Natural killer cell treated with Interleukin-12 subunit alpha and Interleukin-12 subunit beta and Interleukin-15 and Interleukin-18, amount 100 ng/mL, for 72 hours (primary cell): ENCODE measurements around the gene PIK3CD. TPM values are rescaled to one million over a fixed set of nuclear protein-coding genes. Genes with fewer than 3 reads are reported as not detected.

ENCODE experiments used
- ATAC-seq, 2 donors: fragments of 150-1000 bp; cut with Tn5 transposase in 1 of 2; sonication (Bioruptor Pico), chemical (Tn5 transposase) in 1 of 2; 2 replicates each; pipeline ENCODE4 v1.10.0; 2021
- DNase-seq: peaks from one replicate; pipeline ENCODE4 v3.0.0; 2022; ENCODE audit warnings: low spot score
- H3K27ac Mint-ChIP-seq, 2 donors: 1 replicate in 1 of 2; 2 replicates in 1 of 2; pipeline ENCODE4 v1.8.0; 2022; ENCODE audit warnings: mixed read lengths in 2 of 2, mild to moderate bottlenecking in 1 of 2, moderate library complexity in 1 of 2
- H3K27me3 Mint-ChIP-seq, 2 donors: 1 replicate in 1 of 2; 2 replicates in 1 of 2; pipeline ENCODE4 v1.8.0; 2022; ENCODE audit warnings: mixed read lengths in 2 of 2
- H3K36me3 Mint-ChIP-seq: one replicate; pipeline ENCODE4 v1.8.0; 2022; ENCODE audit warnings: mixed read lengths
- H3K4me1 Mint-ChIP-seq, 2 donors: 1 replicate in 1 of 2; 2 replicates in 1 of 2; pipeline ENCODE4 v1.8.0; 2022; ENCODE audit warnings: low read depth in 2 of 2, mixed read lengths in 2 of 2, mild to moderate bottlenecking in 1 of 2
- H3K4me3 Mint-ChIP-seq: one replicate; pipeline ENCODE4 v1.8.0; 2022; ENCODE audit warnings: mixed read lengths
- H3K9me3 Mint-ChIP-seq: 2 replicates; pipeline ENCODE4 v1.8.0; 2022; ENCODE audit warnings: mixed read lengths
- total RNA-seq, 2 donors: library from RNA; stranded (reverse); gene quantifications; one replicate each; pipeline ENCODE4 v1.2.3, GENCODE V29; 2022

PIK3CD gene
- total RNA-seq, 2 donors from 2014 or later = 273 to 444 TPM

GRCh38 chr1:9630331-9631111, 21.0 kb upstream of the PIK3CD start:
- ATAC-seq (no peak), DNase-seq (peak; percentile 57)
- Mint-ChIP-seq H3K4me3 (peak overlapping the region; percentile 98), H3K4me1 (peaks cover 50 to 61% of the 10 kb centered on the region in 2 donors), H3K9me3 (no peaks in the 10 kb centered on the region), H3K27me3 (no peaks in the 10 kb centered on the region), H3K36me3 (peaks cover 10% of the 10 kb centered on the region), H3K27ac (peak overlapping the region; percentile 89 to 96)

- H3K4me3 Mint-ChIP-seq = peak overlapping the region; percentile 49
- no peaks in the 10 kb centered on the region for H3K27me3 Mint-ChIP-seq
- no peak for ATAC-seq
- peak overlapping the region; percentile 63 to 75 for H3K27ac Mint-ChIP-seq
- peaks cover 10% of the 10 kb centered on the region for H3K36me3 Mint-ChIP-seq
- H3K9me3 Mint-ChIP-seq = no peaks in the 10 kb centered on the region
- no peak for DNase-seq
- peaks cover 43 to 59% of the 10 kb centered on the region in 2 donors for H3K4me1 Mint-ChIP-seq
These were observed 19.9 kb upstream of the PIK3CD start for GRCh38 chr1:9631613-9632012.

- DNase-seq = no peak
- no peaks in the 10 kb centered on the region for H3K27me3 Mint-ChIP-seq
- H3K27ac Mint-ChIP-seq = peak overlapping the region in 1 of 2 donors; percentile 75
- peaks cover 10% of the 10 kb centered on the region for H3K36me3 Mint-ChIP-seq
- no peaks in the 10 kb centered on the region for H3K9me3 Mint-ChIP-seq
- no peak for ATAC-seq
- H3K4me3 Mint-ChIP-seq = no peak overlapping the region
- peaks cover 31 to 52% of the 10 kb centered on the region in 2 donors for H3K4me1 Mint-ChIP-seq
These were observed 18.0 kb upstream of the PIK3CD start for GRCh38 chr1:9633493-9633892.

- H3K27me3 Mint-ChIP-seq = no peaks in the 10 kb centered on the region
- no peak for DNase-seq
- H3K9me3 Mint-ChIP-seq = no peaks in the 10 kb centered on the region
- peak overlapping the region in 1 of 2 donors; percentile 75 for H3K27ac Mint-ChIP-seq
- ATAC-seq = no peak
- H3K4me1 Mint-ChIP-seq = peaks cover 33 to 51% of the 10 kb centered on the region in 2 donors
- H3K4me3 Mint-ChIP-seq = no peak overlapping the region
- peaks cover 10% of the 10 kb centered on the region for H3K36me3 Mint-ChIP-seq
These were observed 16.9 kb upstream of the PIK3CD start for GRCh38 chr1:9634582-9634981.

- Mint-ChIP-seq H3K27me3 (no peaks in the 10 kb centered on the region), H3K4me1 (peaks cover 41 to 55% of the 10 kb centered on the region in 2 donors), H3K4me3 (peak overlapping the region; percentile 59), H3K36me3 (peaks cover 6% of the 10 kb centered on the region), H3K9me3 (no peaks in the 10 kb centered on the region), H3K27ac (peak overlapping the region; percentile 50 to 87)
- DNase-seq (no peak), ATAC-seq (no peak)
These were observed 12.3 kb upstream of the PIK3CD start for GRCh38 chr1:9639227-9639626.

- Mint-ChIP-seq H3K9me3 (no peaks in the 10 kb centered on the region), H3K27ac (peak overlapping the region; percentile 79 to 87)
These were observed 7.9 kb upstream of the PIK3CD start for GRCh38 chr1:9643351-9644256.

GRCh38 chr1:9646037-9646436, 5.5 kb upstream of the PIK3CD start:
- ATAC-seq = no peak
- Mint-ChIP-seq H3K9me3 (no peaks in the 10 kb centered on the region), H3K36me3 (no peaks in the 10 kb centered on the region), H3K27me3 (no peaks in the 10 kb centered on the region), H3K4me1 (peaks cover 36 to 38% of the 10 kb centered on the region in 2 donors), H3K4me3 (no peak overlapping the region), H3K27ac (peak overlapping the region; percentile 15 to 52)
- no peak for DNase-seq

More at GRCh38 chr1:9643351-9644256, 7.9 kb upstream of the PIK3CD start:
- Mint-ChIP-seq H3K27me3 (no peaks in the 10 kb centered on the region), H3K4me1 (peaks cover 44% of the 10 kb centered on the region in 2 donors), H3K4me3 (peak overlapping the region; percentile 82), H3K36me3 (no peaks in the 10 kb centered on the region)
- ATAC-seq (peak; percentile 76 to 83), DNase-seq (peak; percentile 76)

GRCh38 chr1:9648171-9648570, 3.4 kb upstream of the PIK3CD start:
- ATAC-seq = no peak
- no peak overlapping the region for H3K27ac Mint-ChIP-seq

GRCh38 chr1:9649769-9650168, 1.8 kb upstream of the PIK3CD start:
- H3K9me3 Mint-ChIP-seq = no peaks in the 10 kb centered on the region
- peak overlapping the region; percentile 82 to 95 for H3K27ac Mint-ChIP-seq
- peaks cover 6% of the 10 kb centered on the region for H3K36me3 Mint-ChIP-seq
- peaks cover 29 to 33% of the 10 kb centered on the region in 2 donors for H3K4me1 Mint-ChIP-seq
- ATAC-seq (no peak), DNase-seq (no peak)
- no peaks in the 10 kb centered on the region for H3K27me3 Mint-ChIP-seq
- H3K4me3 Mint-ChIP-seq = peak overlapping the region; percentile 92

More at GRCh38 chr1:9648171-9648570, 3.4 kb upstream of the PIK3CD start:
- DNase-seq = no peak
- Mint-ChIP-seq H3K4me3 (no peak overlapping the region), H3K9me3 (no peaks in the 10 kb centered on the region), H3K36me3 (peaks cover 1% of the 10 kb centered on the region), H3K27me3 (no peaks in the 10 kb centered on the region), H3K4me1 (peaks cover 29 to 34% of the 10 kb centered on the region in 2 donors)

GRCh38 chr1:9651220-9651564, 339 bp upstream of the PIK3CD start:
- DNase-seq (no peak), ATAC-seq (no peak)
- H3K9me3 Mint-ChIP-seq = no peaks in the 10 kb centered on the region
- H3K27me3 Mint-ChIP-seq = no peaks in the 10 kb centered on the region
- peaks cover 39 to 44% of the 10 kb centered on the region in 2 donors for H3K4me1 Mint-ChIP-seq
- peaks cover 6% of the 10 kb centered on the region for H3K36me3 Mint-ChIP-seq
- H3K27ac Mint-ChIP-seq = peak overlapping the region; percentile 82 to 95
- peak overlapping the region; percentile 92 for H3K4me3 Mint-ChIP-seq

GRCh38 chr1:9652379-9653209, 1.1 kb downstream of the PIK3CD start:
- H3K27me3 Mint-ChIP-seq = no peaks in the 10 kb centered on the region
- H3K36me3 Mint-ChIP-seq = peaks cover 6% of the 10 kb centered on the region
- peak overlapping the region; percentile 98 to 99 for H3K27ac Mint-ChIP-seq
- H3K9me3 Mint-ChIP-seq = no peaks in the 10 kb centered on the region
- ATAC-seq = peak; percentile 56 to 64
- peak overlapping the region; percentile 96 for H3K4me3 Mint-ChIP-seq
- DNase-seq = peak; percentile 82
- H3K4me1 Mint-ChIP-seq = peaks cover 48 to 52% of the 10 kb centered on the region in 2 donors

- H3K27ac Mint-ChIP-seq = peak overlapping the region; percentile 98 to 99
- peaks cover 6% of the 10 kb centered on the region for H3K36me3 Mint-ChIP-seq
- peak overlapping the region; percentile 96 for H3K4me3 Mint-ChIP-seq
- ATAC-seq = no peak
- no peak for DNase-seq
- H3K27me3 Mint-ChIP-seq = no peaks in the 10 kb centered on the region
- H3K9me3 Mint-ChIP-seq = no peaks in the 10 kb centered on the region
- H3K4me1 Mint-ChIP-seq = peaks cover 54 to 58% of the 10 kb centered on the region in 2 donors
These were observed 1.6 kb downstream of the PIK3CD start for GRCh38 chr1:9653210-9653490.

- Mint-ChIP-seq H3K27ac (peak overlapping the region; percentile 98 to 99), H3K27me3 (no peaks in the 10 kb centered on the region), H3K4me3 (peak overlapping the region; percentile 96), H3K36me3 (peaks cover 6% of the 10 kb centered on the region), H3K9me3 (no peaks in the 10 kb centered on the region), H3K4me1 (peaks cover 54 to 59% of the 10 kb centered on the region in 2 donors)
- ATAC-seq = no peak
- no peak for DNase-seq
These were observed 2.0 kb downstream of the PIK3CD start for GRCh38 chr1:9653491-9654050.
